D721Med (cell line): ENCODE data around the gene SENP7.
A peak's percentile ranks its signal among the peaks of the same experiment; 100 is the strongest.
"Not testable (repeated sequence)": the region's sequence is repeated elsewhere in the genome, so short reads cannot be mapped to it uniquely, and the experiment has no call there.

Experiments used
- DNase-seq: peaks from one replicate; pipeline ENCODE4 v3.0.0; 2011; ENCODE audit warnings: low spot score; ENCODE audit not compliant: insufficient read length
- FAIRE-seq: peaks from 2 replicates; lab custom pipeline; 2011; peaks lifted over from hg19 to GRCh38; lab: Jason Lieb, UNC
- CTCF ChIP-seq: IDR thresholded peaks from 2 replicates; pipeline ENCODE4 v1.5.1; 2012; ENCODE audit warnings: mild to moderate bottlenecking, control low read depth; ENCODE audit not compliant: insufficient read depth; ENCODE audit errors: missing control alignments

SENP7 gene

GRCh38 chr3:101325393-101326134, 187.4 kb downstream of the SENP7 start:
- TF ChIP-seq CTCF, result no peak
- FAIRE-seq (peak; percentile 53), DNase-seq (no peak)

GRCh38 chr3:101320475-101320874, 192.5 kb downstream of the SENP7 start, which contains the start of gene IMPG2:
Gene IMPG2 (minus strand): TSS chr3:101320575. CDS start chr3:101320372, 203 bp downstream.
- FAIRE-seq (peak; percentile 73), DNase-seq (no peak)
- TF ChIP-seq CTCF, result no peak

DNA sequence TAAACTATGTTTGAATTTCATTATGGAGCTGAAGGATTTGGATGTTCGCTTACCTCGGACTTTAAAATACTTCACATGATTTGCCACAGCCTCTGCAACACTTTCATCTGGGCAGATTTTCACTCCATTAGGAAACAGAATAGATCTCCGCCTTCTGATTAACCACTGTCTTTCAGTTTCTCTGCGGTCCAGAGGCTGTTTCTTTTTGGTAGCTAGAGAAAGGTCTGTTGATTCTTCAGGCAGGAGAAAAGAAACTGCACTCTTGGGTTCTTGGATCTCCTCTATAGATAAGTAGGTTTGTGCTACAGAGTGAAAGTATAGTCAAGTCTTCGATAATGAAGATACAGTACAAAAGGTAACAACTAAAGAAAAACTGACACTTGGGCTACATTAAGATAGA, 193.5 kb downstream of the SENP7 start:
- FAIRE-seq, result no peak
- DNase-seq, result no peak
- no peak for TF ChIP-seq CTCF

DNA sequence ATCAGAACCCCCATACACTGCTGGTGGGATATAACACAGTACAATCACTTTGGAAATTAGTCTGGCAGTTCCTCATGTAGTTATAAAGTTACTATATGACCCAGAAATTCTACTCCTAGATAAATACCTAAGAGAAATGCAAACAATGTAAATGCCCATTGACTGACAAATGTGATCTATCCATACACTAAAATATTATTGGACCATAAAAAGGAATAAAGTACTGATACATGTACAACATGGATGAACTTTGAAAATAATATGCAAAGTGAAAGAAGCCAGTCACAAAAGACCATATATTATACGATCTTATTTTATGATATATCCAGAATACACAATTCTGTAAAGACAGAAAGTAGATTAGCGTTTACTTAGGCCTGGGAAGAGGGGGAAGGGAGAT, 200.5 kb downstream of the SENP7 start:
- TF ChIP-seq CTCF, result no peak
- no peak for FAIRE-seq
- no peak for DNase-seq

DNA sequence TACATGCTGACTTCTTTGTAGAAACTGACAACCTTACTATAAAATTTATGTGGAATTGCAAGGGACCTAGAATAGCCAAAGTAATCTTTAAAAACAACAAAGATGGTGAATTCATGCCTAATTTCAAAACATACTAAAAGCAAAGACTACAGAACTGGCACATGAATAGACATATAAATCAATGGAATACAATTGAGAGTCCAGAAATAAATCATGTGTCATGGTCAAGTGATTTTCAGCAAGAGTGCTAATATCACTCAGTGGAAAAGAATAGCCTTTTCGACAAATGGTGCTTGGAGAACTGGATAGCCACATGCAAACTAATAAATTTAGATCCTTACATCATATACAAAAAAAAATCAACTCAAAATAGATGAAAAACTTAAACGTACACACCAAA, 201.3 kb downstream of the SENP7 start:
- FAIRE-seq (no peak), DNase-seq (no peak)
- no peak for TF ChIP-seq CTCF

- FAIRE-seq (no peak), DNase-seq (no peak)
- TF ChIP-seq CTCF, result no peak
Observed at GRCh38 chr3:101310978-101311375, 202.0 kb downstream of the SENP7 start.

DNA sequence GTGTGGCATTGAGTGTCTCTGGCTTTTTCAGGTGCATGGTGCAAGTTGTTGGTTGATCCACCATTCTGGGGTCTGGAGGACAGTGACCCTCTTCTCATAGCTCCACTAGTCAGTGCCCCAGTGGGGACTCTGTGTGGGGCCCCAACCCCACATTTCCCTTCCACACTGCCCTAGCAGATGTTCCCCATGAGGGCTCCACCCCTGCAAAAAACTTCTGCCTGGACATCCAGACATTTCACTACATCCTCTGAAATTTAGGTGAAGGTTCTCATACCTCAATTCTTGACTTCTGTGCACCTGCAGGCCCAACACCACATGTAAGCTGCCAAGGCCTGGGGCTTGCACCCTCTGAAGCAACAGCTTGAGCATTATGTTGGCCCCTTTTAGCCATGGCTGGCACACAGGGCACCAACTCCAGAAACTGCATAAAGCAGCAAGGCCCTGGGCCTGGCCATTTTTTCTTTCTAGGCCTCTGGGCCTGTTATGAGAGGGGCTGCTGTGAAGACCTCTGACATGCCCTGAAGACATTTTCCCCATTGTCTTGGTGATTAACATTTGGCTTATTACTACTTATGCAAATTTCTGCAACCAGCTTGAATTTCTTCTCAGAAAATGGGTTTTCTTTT, 204.8 kb downstream of the SENP7 start:
- FAIRE-seq, DNase-seq: not testable (repeated sequence)
